HEK293 (cell line): ENCODE data around the gene INTS14.

Source experiments
- CTCF ChIA-PET: fragments of 350-600 bp; formaldehyde crosslinking; extraction: SDS; loops from one replicate; lab custom pipeline; 2021; ENCODE audit warnings: antibody characterized with exemption; lab: Yijun Ruan, JAX
- POLR2A ChIA-PET: fragments of 300-600 bp; formaldehyde crosslinking; extraction: SDS; loops from one replicate; lab custom pipeline; 2020; ENCODE audit warnings: antibody characterized with exemption, inconsistent platforms; lab: Yijun Ruan, JAX
- H3K27ac ChIP-seq: fragments of 200-500 bp; sonication (Bioruptor generic); 2 replicates; pipeline ENCODE4 v1.5.1; 2014; ENCODE audit warnings: low read depth, low read length, control low read depth, inconsistent platforms; ENCODE audit errors: extremely low read depth
- H3K36me3 ChIP-seq, 2 experiments: fragments of 200-500 bp in 1 of 2; sonication (Bioruptor generic) in 1 of 2; 1 replicate in 1 of 2; 2 replicates in 1 of 2; pipeline ENCODE4 v1.5.1; 2014 to 2017; ENCODE audit warnings: inconsistent platforms in 2 of 2, low read length in 2 of 2; ENCODE audit not compliant: control insufficient read depth in 2 of 2, insufficient read depth in 1 of 2
- H3K4me1 ChIP-seq: fragments of 200-500 bp; sonication (Bioruptor generic); 2 replicates; pipeline ENCODE4 v1.5.1; 2014; ENCODE audit warnings: mild to moderate bottlenecking, low read length, inconsistent platforms; ENCODE audit not compliant: control insufficient read depth, insufficient read depth
- H3K4me3 ChIP-seq: 2 replicates; pipeline ENCODE4 v1.5.1; 2011; ENCODE audit warnings: low read depth, mild to moderate bottlenecking, control low read depth, low read length, moderate library complexity
- H3K9me3 ChIP-seq: fragments of 200-500 bp; sonication (Bioruptor generic); 2 replicates; pipeline ENCODE4 v1.5.1; 2014; ENCODE audit warnings: low read depth, low read length, inconsistent platforms; ENCODE audit not compliant: control insufficient read depth, insufficient read depth
- FEZF1 ChIP-seq: fragments of 450-650 bp; formaldehyde crosslinking; IDR thresholded peaks from 2 replicates; pipeline ENCODE4 v1.5.1; 2016; ENCODE audit warnings: missing biosample characterization, missing genetic modification characterization
- KLF16 ChIP-seq: fragments of 450-650 bp; formaldehyde crosslinking; IDR thresholded peaks from 2 replicates; pipeline ENCODE4 v1.5.1; 2017; ENCODE audit warnings: missing biosample characterization, missing genetic modification characterization
- ZBTB17 ChIP-seq: fragments of 450-650 bp; formaldehyde crosslinking; IDR thresholded peaks from 2 replicates; pipeline ENCODE4 v1.5.1; 2016; ENCODE audit warnings: missing biosample characterization, missing genetic modification characterization
- ZNF132 ChIP-seq: fragments of 450-650 bp; formaldehyde crosslinking; IDR thresholded peaks from 2 replicates; pipeline ENCODE4 v1.5.1; 2017; ENCODE audit warnings: missing biosample characterization, missing genetic modification characterization, borderline replicate concordance
- ZNF138 ChIP-seq: fragments of 450-650 bp; formaldehyde crosslinking; IDR thresholded peaks from 2 replicates; pipeline ENCODE4 v1.5.1; 2016; ENCODE audit warnings: missing biosample characterization, missing genetic modification characterization, borderline replicate concordance
- ZNF146 ChIP-seq: fragments of 450-650 bp; formaldehyde crosslinking; IDR thresholded peaks from 2 replicates; pipeline ENCODE4 v1.5.1; 2016; ENCODE audit warnings: missing biosample characterization, missing genetic modification characterization
- ZNF211 ChIP-seq: fragments of 450-650 bp; formaldehyde crosslinking; IDR thresholded peaks from 2 replicates; pipeline ENCODE4 v1.5.1; 2016; ENCODE audit warnings: low read depth, missing biosample characterization, missing genetic modification characterization
- ZNF24 ChIP-seq: fragments of 450-650 bp; formaldehyde crosslinking; IDR thresholded peaks from 2 replicates; pipeline ENCODE4 v1.5.1; 2016; ENCODE audit warnings: missing biosample characterization, missing genetic modification characterization
- ZNF311 ChIP-seq: fragments of 450-650 bp; formaldehyde crosslinking; IDR thresholded peaks from 2 replicates; pipeline ENCODE4 v1.5.1; 2017; ENCODE audit warnings: missing biosample characterization, missing genetic modification characterization, borderline replicate concordance
- ZNF341 ChIP-seq: fragments of 450-650 bp; formaldehyde crosslinking; IDR thresholded peaks from 2 replicates; pipeline ENCODE4; 2016; ENCODE audit warnings: low read depth, missing biosample characterization, missing genetic modification characterization
- ZNF510 ChIP-seq: fragments of 450-650 bp; formaldehyde crosslinking; IDR thresholded peaks from 2 replicates; pipeline ENCODE4 v1.5.1; 2018; ENCODE audit warnings: mild to moderate bottlenecking, missing genetic modification characterization, missing biosample characterization; ENCODE audit not compliant: insufficient replicate concordance
- ZNF530 ChIP-seq: fragments of 450-650 bp; formaldehyde crosslinking; IDR thresholded peaks from 2 replicates; pipeline ENCODE4 v1.5.1; 2016; ENCODE audit warnings: low read depth, missing biosample characterization, missing genetic modification characterization
- ZNF585B ChIP-seq: fragments of 450-650 bp; formaldehyde crosslinking; IDR thresholded peaks from 2 replicates; pipeline ENCODE4 v1.5.1; 2016; ENCODE audit warnings: missing biosample characterization, missing genetic modification characterization
- ZNF600 ChIP-seq: fragments of 450-650 bp; formaldehyde crosslinking; IDR thresholded peaks from 2 replicates; pipeline ENCODE4 v1.5.1; 2016; ENCODE audit warnings: missing biosample characterization, missing genetic modification characterization
- ZNF654 ChIP-seq: fragments of 450-650 bp; formaldehyde crosslinking; IDR thresholded peaks from 2 replicates; pipeline ENCODE4 v1.5.1; 2016; ENCODE audit warnings: low read depth, missing biosample characterization, missing genetic modification characterization
- ZNF776 ChIP-seq: fragments of 450-650 bp; formaldehyde crosslinking; IDR thresholded peaks from 2 replicates; pipeline ENCODE4 v1.5.0; 2017; ENCODE audit warnings: missing biosample characterization, missing genetic modification characterization, borderline replicate concordance
- ZSCAN16 ChIP-seq: fragments of 450-650 bp; formaldehyde crosslinking; IDR thresholded peaks from 2 replicates; pipeline ENCODE4 v1.5.1; 2016; ENCODE audit warnings: missing biosample characterization, missing genetic modification characterization
- ZSCAN30 ChIP-seq: fragments of 450-650 bp; IDR thresholded peaks from 2 replicates; pipeline ENCODE4 v1.5.1; 2018; ENCODE audit warnings: missing biosample characterization, mild to moderate bottlenecking, missing genetic modification characterization, moderate library complexity
- TF ChIP-seq, protein P1 (sequence below): fragments of 450-650 bp; formaldehyde crosslinking; IDR thresholded peaks from 2 replicates; pipeline ENCODE4 v1.5.1; 2016; ENCODE audit warnings: missing biosample characterization, missing genetic modification characterization
- TF ChIP-seq, protein P2 (sequence below): fragments of 450-650 bp; formaldehyde crosslinking; conservative IDR thresholded peaks from 2 replicates; pipeline ENCODE4 v1.5.1; 2016; ENCODE audit warnings: low read depth, missing biosample characterization, missing genetic modification characterization
- TF ChIP-seq, protein P3 (sequence below): fragments of 450-650 bp; formaldehyde crosslinking; IDR thresholded peaks from 2 replicates; pipeline ENCODE4; 2016; ENCODE audit warnings: missing biosample characterization, missing genetic modification characterization
- TF ChIP-seq, protein P4 (sequence below): fragments of 450-650 bp; formaldehyde crosslinking; IDR thresholded peaks from 2 replicates; pipeline ENCODE4 v1.5.1; 2017; ENCODE audit warnings: missing biosample characterization, missing genetic modification characterization
- TF ChIP-seq, protein P5 (sequence below): fragments of 450-650 bp; formaldehyde crosslinking; IDR thresholded peaks from 2 replicates; pipeline ENCODE4 v1.5.1; 2016; ENCODE audit warnings: missing biosample characterization, missing genetic modification characterization, low read depth

The INTS14 gene

DNA sequence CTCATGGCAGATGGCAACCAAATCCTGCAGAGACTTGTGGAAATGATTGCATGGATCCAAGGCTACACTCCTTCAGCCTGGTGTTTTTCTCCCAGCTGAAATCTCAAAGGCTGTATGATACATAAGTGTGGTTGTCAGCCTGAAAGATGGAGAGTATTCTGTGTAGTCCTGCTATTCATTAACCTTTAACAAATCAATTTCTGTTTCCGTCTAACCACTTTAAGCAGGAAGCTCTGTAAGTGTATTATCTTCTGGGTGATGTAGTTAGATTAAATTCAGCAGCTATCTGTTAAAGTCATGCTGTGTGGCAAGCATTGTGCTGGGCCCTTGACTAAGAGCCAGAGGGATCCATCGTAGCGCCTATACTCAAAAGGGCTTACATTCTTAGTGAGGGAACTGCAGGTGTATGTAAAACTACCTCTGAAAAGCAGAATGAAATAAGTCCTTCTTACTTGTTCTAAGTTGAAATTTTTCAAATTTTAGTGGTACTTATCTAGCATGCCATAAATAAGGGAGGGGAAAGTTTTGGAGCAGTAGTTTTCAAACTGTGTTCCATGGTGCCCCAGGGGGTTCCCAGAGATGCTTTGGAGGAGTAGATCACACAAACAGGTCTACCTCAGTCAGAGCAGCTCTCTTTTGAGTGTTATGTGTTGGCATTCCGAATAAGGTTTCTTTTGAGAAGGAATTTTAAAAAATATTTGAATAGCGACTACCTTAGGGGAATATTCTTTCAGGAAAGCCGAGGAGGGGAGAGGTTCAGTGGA, 51.8 kb downstream of the INTS14 start (continued):
- TF ChIP-seq, protein P1, sequence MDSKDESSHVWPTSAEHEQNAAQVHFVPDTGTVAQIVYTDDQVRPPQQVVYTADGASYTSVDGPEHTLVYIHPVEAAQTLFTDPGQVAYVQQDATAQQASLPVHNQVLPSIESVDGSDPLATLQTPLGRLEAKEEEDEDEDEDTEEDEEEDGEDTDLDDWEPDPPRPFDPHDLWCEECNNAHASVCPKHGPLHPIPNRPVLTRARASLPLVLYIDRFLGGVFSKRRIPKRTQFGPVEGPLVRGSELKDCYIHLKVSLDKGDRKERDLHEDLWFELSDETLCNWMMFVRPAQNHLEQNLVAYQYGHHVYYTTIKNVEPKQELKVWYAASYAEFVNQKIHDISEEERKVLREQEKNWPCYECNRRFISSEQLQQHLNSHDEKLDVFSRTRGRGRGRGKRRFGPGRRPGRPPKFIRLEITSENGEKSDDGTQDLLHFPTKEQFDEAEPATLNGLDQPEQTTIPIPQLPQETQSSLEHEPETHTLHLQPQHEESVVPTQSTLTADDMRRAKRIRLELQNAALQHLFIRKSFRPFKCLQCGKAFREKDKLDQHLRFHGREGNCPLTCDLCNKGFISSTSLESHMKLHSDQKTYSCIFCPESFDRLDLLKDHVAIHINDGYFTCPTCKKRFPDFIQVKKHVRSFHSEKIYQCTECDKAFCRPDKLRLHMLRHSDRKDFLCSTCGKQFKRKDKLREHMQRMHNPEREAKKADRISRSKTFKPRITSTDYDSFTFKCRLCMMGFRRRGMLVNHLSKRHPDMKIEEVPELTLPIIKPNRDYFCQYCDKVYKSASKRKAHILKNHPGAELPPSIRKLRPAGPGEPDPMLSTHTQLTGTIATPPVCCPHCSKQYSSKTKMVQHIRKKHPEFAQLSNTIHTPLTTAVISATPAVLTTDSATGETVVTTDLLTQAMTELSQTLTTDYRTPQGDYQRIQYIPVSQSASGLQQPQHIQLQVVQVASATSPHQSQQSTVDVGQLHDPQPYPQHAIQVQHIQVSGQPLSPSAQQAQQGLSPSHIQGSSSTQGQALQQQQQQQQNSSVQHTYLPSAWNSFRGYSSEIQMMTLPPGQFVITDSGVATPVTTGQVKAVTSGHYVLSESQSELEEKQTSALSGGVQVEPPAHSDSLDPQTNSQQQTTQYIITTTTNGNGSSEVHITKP (tag by site-specific recombination) = no peak
- TF ChIP-seq ZNF530 (tag by site-specific recombination) = no peak
- TF ChIP-seq, protein P2, sequence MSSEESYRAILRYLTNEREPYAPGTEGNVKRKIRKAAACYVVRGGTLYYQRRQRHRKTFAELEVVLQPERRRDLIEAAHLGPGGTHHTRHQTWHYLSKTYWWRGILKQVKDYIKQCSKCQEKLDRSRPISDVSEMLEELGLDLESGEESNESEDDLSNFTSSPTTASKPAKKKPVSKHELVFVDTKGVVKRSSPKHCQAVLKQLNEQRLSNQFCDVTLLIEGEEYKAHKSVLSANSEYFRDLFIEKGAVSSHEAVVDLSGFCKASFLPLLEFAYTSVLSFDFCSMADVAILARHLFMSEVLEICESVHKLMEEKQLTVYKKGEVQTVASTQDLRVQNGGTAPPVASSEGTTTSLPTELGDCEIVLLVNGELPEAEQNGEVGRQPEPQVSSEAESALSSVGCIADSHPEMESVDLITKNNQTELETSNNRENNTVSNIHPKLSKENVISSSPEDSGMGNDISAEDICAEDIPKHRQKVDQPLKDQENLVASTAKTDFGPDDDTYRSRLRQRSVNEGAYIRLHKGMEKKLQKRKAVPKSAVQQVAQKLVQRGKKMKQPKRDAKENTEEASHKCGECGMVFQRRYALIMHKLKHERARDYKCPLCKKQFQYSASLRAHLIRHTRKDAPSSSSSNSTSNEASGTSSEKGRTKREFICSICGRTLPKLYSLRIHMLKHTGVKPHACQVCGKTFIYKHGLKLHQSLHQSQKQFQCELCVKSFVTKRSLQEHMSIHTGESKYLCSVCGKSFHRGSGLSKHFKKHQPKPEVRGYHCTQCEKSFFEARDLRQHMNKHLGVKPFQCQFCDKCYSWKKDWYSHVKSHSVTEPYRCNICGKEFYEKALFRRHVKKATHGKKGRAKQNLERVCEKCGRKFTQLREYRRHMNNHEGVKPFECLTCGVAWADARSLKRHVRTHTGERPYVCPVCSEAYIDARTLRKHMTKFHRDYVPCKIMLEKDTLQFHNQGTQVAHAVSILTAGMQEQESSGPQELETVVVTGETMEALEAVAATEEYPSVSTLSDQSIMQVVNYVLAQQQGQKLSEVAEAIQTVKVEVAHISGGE (tag by site-specific recombination) = no peak
- no peak for TF ChIP-seq ZNF341 (tag by site-specific recombination)

DNA sequence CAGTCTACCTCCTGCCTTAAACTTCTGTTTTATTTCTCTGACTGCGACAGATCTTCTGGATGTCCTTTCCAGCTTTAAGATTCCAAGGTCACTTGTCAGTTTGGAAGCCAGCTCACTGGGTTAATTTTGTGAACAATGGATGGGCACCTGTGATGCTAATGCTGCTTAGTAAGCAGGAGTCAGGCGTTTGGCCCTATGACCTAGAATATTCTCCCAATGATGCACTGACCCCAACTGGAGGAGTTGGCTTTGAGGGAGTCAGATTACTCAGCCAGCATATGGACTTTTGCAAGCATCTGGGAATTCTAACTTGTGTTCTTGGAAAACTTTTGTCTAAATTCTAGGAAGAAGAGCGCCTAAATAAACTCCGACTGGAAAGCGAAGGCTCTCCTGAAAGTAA, 52.6 kb downstream of the INTS14 start:
- H3K4me3 ChIP-seq = no peak overlapping the region
- ChIA-PET POLR2A (no interaction called here), CTCF (interaction anchor here (1.4 kb wide), 1 partner anchor 12 kb away, joined by 4 read pairs; no protein-coding TSS in a partner anchor)
- no peaks in the 10 kb centered on the region for H3K9me3 ChIP-seq
- H3K4me1 ChIP-seq = no peaks in the 10 kb centered on the region
- H3K36me3 ChIP-seq = peaks cover 54 to 97% of the 10 kb centered on the region in 2 experiments
- no peak overlapping the region for H3K27ac ChIP-seq
- TF ChIP-seq ZNF211 (tag by site-specific recombination) (no peak), ZNF654 (tag by site-specific recombination) (no peak), ZNF138 (tag by site-specific recombination) (no peak), ZNF585B (tag by site-specific recombination) (no peak), ZNF24 (tag by site-specific recombination) (no peak), ZNF510 (tag by site-specific recombination) (no peak), ZSCAN16 (tag by site-specific recombination) (no peak), ZNF776 (no peak), ZNF311 (tag by site-specific recombination) (no peak), ZSCAN30 (tag by site-specific recombination) (no peak), ZNF600 (no peak), ZBTB17 (tag by site-specific recombination) (no peak), FEZF1 (tag by site-specific recombination) (no peak), ZNF146 (tag by site-specific recombination) (no peak), ZNF132 (tag by site-specific recombination) (no peak), KLF16 (tag by site-specific recombination) (no peak)
- TF ChIP-seq, protein P3, sequence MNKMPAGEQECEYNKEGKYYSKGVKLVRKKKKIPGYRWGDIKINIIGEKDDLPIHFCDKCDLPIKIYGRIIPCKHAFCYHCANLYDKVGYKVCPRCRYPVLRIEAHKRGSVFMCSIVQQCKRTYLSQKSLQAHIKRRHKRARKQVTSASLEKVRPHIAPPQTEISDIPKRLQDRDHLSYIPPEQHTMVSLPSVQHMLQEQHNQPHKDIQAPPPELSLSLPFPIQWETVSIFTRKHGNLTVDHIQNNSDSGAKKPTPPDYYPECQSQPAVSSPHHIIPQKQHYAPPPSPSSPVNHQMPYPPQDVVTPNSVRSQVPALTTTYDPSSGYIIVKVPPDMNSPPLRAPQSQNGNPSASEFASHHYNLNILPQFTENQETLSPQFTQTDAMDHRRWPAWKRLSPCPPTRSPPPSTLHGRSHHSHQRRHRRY (tag by site-specific recombination) = no peak
- TF ChIP-seq, protein P4, sequence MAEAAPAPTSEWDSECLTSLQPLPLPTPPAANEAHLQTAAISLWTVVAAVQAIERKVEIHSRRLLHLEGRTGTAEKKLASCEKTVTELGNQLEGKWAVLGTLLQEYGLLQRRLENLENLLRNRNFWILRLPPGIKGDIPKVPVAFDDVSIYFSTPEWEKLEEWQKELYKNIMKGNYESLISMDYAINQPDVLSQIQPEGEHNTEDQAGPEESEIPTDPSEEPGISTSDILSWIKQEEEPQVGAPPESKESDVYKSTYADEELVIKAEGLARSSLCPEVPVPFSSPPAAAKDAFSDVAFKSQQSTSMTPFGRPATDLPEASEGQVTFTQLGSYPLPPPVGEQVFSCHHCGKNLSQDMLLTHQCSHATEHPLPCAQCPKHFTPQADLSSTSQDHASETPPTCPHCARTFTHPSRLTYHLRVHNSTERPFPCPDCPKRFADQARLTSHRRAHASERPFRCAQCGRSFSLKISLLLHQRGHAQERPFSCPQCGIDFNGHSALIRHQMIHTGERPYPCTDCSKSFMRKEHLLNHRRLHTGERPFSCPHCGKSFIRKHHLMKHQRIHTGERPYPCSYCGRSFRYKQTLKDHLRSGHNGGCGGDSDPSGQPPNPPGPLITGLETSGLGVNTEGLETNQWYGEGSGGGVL (tag by site-specific recombination) = no peak
- TF ChIP-seq, protein P5, sequence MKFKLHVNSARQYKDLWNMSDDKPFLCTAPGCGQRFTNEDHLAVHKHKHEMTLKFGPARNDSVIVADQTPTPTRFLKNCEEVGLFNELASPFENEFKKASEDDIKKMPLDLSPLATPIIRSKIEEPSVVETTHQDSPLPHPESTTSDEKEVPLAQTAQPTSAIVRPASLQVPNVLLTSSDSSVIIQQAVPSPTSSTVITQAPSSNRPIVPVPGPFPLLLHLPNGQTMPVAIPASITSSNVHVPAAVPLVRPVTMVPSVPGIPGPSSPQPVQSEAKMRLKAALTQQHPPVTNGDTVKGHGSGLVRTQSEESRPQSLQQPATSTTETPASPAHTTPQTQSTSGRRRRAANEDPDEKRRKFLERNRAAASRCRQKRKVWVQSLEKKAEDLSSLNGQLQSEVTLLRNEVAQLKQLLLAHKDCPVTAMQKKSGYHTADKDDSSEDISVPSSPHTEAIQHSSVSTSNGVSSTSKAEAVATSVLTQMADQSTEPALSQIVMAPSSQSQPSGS = no peak
